ENCODE data around the gene ARHGAP24. TPM values are rescaled to one million over a fixed set of nuclear protein-coding genes. Genes with fewer than 3 reads are reported as not detected.

ARHGAP24 gene
- total RNA-seq, 4 donors from 2014 or later = 54.8 to 88.6 (median 62.6) TPM

DNA sequence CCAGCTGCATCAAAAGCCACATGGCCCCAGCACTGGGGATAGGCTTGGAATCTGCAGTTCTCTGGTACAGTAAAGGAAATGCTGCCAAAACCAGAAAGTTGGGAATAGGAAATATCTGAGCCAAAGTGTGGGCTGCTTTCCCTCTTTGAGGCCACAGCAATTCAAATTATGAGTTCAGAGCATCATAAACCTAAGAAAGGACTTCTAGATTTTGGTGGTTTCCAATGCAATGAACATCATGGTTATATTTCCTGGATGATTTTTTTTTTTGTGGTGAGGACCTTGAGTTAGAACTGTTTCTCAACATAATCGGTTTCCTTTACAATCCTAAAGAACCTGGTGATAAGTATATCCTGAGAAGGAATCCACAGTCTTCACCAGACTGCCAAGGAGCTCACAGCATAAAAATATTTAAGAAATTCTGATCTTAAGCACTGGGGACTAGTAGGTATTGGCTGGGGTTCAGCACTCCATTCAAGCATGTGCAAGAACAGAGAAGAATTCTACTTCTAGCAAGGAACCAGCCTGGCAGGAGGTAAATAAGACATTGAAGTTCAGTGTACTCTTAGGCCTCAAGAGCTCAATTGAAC is 29.8 kb upstream of the ARHGAP24 start:
- TF ChIP-seq, protein P1, sequence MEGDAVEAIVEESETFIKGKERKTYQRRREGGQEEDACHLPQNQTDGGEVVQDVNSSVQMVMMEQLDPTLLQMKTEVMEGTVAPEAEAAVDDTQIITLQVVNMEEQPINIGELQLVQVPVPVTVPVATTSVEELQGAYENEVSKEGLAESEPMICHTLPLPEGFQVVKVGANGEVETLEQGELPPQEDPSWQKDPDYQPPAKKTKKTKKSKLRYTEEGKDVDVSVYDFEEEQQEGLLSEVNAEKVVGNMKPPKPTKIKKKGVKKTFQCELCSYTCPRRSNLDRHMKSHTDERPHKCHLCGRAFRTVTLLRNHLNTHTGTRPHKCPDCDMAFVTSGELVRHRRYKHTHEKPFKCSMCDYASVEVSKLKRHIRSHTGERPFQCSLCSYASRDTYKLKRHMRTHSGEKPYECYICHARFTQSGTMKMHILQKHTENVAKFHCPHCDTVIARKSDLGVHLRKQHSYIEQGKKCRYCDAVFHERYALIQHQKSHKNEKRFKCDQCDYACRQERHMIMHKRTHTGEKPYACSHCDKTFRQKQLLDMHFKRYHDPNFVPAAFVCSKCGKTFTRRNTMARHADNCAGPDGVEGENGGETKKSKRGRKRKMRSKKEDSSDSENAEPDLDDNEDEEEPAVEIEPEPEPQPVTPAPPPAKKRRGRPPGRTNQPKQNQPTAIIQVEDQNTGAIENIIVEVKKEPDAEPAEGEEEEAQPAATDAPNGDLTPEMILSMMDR (IDR thresholded peaks at IDR 0.05; ENCODE audit: low read depth) = no peak

DNA sequence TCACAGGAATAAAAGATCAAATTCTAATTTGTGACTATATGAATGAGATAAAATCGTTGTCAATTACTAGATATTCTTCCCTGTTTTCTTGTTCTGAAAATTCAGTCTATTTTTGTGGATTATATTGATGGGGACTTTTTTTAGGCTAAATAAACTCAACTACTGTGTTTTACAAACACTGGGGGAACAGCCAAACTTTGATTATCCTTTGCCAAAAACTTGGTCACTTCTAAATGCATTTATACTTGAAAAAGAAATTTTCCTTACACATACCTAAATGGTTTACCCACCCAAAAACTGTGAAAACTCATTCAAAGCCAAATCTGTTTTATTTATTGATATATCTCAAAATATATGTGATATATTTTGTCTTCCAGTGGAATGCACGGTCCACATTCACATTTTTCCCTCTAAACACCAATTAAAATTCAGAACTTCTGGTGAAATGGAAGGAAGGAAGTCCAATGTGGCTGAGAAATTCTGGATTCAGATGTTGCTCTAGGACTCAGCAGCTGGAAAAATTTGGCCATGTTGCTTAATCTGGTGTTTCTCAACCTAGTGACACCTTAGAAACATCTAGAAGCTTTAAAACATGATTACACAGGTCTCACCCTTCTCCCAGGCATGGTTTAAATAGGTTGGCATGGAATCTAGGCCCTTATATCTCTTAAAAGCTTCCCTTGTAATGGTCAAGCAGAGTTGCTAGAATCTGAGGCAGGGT is 28.6 kb upstream of the ARHGAP24 start:
- TF ChIP-seq, protein P1 (IDR thresholded peaks at IDR 0.05; ENCODE audit: low read depth) = no peak

DNA sequence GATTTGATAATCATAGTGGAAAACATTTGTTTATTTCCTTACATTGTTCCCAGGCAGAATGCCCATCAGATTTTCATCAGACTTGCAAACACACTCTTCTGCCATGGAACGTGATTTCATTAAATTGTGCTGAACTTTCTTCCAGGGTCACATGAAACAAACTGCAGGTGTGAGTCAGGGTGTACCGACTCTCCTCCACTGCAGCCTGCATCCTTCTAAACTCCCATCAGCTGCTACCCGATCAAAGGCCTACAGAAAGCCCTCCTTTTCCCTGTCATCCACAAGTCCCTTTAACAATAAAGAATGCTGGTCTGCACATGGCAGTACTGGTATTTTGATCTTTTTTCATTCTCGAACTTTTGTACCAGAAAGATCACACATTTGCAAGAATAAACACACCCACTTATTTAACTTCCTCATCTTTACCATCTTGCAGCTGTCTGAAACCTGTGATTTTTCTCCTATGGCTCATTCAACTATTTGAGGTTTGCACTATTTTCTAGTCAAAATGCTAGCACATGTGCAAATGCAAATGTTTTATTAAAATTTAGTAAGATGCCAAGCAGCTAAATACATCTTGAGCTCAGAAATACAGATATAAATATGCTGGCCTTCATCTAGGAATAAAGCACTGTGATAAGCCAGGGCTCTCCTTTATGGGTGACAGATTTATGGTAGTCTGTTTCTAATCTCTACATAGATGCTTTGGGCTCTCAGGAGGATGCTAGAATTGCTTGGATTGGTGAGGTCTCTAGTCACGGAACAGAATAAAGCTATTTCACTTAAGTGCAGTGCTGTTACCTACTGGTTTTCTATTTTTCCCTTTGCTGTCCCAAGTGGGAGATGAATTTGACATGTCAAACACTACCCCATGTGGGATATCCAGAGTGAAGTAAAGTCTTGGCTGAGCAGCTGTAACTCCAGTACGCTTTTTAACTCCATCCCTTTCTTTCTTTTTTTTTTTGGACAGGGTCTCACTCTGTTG is 25.8 kb upstream of the ARHGAP24 start:
- TF ChIP-seq, protein P1 (IDR thresholded peaks at IDR 0.05; ENCODE audit: low read depth) = no peak

DNA sequence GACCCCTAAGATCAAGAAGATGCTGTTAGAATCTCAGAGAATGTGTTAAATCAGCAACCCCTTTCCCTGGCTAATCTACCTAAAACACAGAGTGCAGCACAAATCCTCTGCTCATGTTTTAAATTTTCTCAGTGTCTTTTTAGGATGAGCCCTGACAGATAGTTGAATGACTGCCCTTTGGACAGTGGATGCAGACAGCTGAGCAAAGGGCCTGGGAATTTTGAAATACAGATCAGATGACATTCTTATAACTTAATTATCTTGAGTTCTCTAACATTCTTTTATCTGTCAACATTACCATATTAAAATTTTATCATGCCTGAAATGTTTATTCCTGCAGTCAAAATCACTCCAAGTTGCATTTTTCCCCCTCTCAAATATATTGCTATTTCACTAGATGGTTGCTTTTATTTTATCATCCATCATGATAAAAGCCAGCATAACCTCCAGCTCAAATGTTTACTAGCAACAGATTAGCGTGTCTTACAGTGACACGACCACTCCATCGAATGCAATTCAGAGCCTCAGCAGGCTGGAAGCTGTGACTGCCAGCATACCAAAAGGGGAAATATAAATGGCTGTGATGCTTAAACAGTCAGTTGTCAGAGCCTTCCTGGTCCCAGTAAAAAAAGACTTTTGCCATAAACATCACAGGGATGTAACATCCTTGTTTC is 22.8 kb upstream of the ARHGAP24 start:
- TF ChIP-seq, protein P1 (IDR thresholded peaks at IDR 0.05; ENCODE audit: low read depth) = no peak

DNA sequence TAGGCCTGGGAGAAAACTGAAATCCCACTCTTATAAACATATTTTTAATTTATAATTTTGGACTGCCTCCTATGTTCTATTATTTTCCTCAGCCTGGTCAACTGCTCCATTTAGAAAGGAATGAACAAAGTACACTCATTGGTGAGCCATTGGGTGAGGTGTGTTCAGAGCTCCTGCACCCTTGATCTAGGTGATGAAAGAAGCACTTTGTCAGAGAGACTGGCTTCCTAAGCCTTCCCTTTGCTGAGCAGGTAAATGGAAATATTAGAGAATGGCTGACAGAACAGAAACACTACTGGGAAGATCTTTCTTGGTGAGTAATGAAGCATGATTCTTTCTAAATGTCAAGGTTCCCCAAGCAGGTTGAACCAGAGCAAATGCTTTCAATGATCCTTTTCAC is 19.0 kb upstream of the ARHGAP24 start:
- TF ChIP-seq, protein P1 (IDR thresholded peaks at IDR 0.05; ENCODE audit: low read depth) = no peak

DNA sequence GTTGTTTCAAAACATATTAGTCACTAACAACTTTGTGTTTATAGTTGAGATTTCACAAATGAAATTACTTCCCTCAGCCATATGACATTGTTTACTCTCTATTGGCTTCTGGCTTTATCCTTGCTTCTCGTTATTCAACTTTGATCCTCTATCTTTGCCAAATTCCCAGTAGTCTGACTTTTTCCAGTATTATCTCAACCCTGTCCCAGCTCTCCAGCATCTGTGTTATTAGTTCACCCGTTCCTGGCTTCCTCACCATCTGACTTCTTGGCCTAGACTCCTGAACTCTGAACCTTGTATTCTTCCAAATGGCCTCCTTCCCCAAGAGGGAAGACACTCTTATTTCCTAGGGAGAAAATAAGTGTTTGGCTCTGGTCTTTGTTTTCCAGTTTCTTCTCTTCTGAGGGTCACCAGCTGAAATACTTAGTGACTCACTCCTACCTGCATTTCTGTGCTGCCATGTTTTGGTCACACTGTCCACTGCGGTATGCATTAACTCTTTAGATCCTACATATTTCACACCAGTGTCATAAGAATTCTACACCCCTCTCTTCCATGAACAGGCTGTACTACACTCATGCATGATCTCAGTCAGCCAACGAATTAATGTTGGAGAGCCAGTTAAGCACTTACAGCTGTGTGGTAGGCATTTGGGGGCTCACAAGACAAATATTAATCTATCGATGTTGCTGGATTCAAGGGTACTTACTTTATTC is 17.0 kb upstream of the ARHGAP24 start:
- TF ChIP-seq, protein P1 (IDR thresholded peaks at IDR 0.05; ENCODE audit: low read depth) = no peak

Measured in subcutaneous adipose tissue (tissue), 4 donors.